Cardiac fibroblast (primary cell): ENCODE results near the gene CRTC3.
"Not testable (repeated sequence)": the region's sequence is repeated elsewhere in the genome, so short reads cannot be mapped to it uniquely, and the experiment has no call there.

Source experiments
- DNase-seq, 2 donors: peaks; one replicate each; pipeline versions ENCODE4 v3.0.0 to v3.0.0-alpha.2; 2010; ENCODE audit warnings: low read depth in 2 of 2
- H3K4me3 ChIP-seq, 2 donors: replicated peaks in 1 of 2; 1 replicate in 1 of 2; 2 replicates in 1 of 2; pipeline ENCODE4 v1.5.1; 2011; ENCODE audit warnings: low read depth in 2 of 2, low read length in 2 of 2, mild to moderate bottlenecking in 2 of 2, moderate library complexity in 1 of 2
- CTCF ChIP-seq: IDR thresholded peaks from one replicate; pipeline ENCODE4 v1.5.1; 2011; ENCODE audit warnings: low read depth, mild to moderate bottlenecking, low read length, inconsistent platforms

Gene CRTC3

GRCh38 chr15:90520365-90520764, 9.4 kb upstream of the CRTC3 start:
- no peak for DNase-seq
- TF ChIP-seq CTCF = no peak

GRCh38 chr15:90523373-90523772, 6.3 kb upstream of the CRTC3 start:
- no peak overlapping the region for H3K4me3 ChIP-seq
- no peak for DNase-seq
- TF ChIP-seq CTCF = no peak

More at GRCh38 chr15:90520365-90520764, 9.4 kb upstream of the CRTC3 start:
- H3K4me3 ChIP-seq = no peak overlapping the region

DNA sequence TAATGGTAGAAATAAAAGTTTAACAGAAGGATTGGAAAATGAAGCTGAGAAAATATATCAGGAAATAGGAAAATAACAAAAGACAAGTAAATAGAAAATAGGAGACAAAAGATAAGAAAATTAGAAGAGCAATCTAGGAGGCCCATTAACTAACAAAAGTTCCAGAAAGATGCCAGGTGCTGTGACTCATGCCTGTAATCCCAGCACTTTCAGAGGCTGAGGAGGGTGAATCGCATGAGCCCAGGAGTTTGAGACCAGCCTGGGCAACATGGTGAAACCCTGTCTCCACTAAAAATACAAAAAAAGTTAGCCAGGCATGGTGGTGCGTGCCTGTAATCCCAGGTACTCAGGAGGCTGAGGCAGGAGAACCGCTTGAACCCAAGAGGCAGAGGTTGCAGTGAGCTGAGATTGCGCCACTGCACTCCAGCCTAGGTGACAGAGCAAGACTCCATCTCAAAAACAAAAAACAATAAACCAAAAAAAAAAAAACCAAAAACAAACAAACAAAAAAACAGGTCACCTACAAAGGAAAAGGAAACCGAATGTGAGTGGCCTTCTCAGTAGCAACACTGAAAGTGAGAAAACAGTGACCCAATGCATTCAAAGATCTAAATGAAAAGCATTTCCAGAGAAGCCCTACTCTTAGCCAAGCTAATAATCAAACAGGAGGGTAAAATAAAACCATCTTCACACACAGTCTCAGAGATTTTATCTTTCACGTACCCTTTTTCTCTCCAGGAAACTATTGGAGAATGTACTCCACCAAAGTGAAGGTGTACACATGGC, 5.5 kb upstream of the CRTC3 start:
- H3K4me3 ChIP-seq = not testable (repeated sequence)
- peak in 1 of 2 donors; percentile 25 for DNase-seq

DNA sequence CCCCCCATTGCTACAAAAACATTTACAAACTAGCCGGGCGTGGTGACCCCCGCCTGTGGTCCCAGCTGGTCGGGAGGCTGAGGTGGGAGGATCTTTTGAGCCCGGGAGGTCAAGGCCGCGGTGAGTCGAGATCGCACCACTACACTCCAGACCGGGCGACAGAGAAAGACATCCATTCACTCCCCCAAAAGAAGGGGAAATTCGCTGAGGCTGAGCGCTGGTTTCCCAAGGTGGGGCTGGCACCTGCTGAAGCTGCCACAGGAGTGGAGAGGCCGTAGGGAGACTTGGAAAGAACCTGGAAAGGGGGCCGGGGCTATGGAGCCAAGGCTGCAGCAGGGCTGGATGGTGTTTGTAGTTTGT, 732 bp upstream of the CRTC3 start:
- TF ChIP-seq CTCF = no peak
- no peak for DNase-seq
- H3K4me3 ChIP-seq = peak overlapping the region in 1 of 2 donors; percentile 50

DNA sequence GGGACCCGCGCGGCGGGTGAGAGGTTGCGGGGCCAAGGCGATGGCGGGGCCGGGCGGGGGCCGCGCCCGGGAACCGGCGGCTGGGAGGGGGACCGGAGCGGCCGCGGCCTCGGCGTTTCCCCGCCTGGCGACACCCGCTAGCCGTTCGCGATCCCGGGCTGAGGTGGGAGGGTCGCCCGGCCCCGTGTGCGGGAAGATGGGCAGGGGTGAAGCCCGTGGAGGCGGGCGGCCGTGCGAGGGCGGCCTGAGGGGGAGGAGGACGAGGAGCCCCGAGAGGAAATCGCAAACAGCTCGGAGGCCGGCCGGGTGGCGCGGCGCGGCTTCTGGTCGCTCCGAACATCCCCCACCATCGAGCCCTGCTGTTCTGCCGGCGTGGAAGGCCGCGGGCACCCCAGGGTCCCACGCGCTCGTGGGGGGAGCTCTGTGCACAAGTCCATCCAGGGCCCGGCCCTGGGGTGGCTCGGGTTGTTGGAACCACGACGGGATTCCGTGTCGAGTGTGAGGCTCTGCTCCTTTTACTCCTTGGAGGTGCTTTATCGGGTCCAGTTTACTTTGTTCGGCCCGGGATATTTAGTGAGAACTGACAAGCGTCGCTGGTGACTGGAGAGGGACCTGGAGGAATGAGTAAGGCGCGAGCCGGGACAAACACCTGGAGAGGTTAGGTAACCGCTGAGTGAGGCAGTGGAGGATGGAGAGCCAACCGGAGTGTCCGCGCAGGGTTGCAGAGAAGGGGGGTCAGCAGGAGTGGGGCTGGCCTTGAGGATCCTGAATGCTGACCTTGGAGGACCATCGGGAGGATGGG, 728 bp downstream of the CRTC3 start:
- H3K4me3 ChIP-seq = peak overlapping the region; percentile 69 to 82
- DNase-seq = peak; percentile 34 to 40
- TF ChIP-seq CTCF = no peak

GRCh38 chr15:90531147-90531546, 1.4 kb downstream of the CRTC3 start:
- peak in 1 of 2 donors; percentile 14 for DNase-seq
- H3K4me3 ChIP-seq = peak overlapping the region; percentile 69 to 82
- TF ChIP-seq CTCF = no peak

- no peak for TF ChIP-seq CTCF
- H3K4me3 ChIP-seq = no peak overlapping the region
- no peak for DNase-seq
Measured at GRCh38 chr15:90535254-90535653, 5.5 kb downstream of the CRTC3 start.
